Mesenchymal stem cell (in vitro differentiated cells and primary cell): ENCODE data around the gene NUP107.

Experiments
- DNase-seq: peaks from one replicate; pipeline ENCODE4 v3.0.0-alpha.2; 2013
- H2AFZ ChIP-seq: one replicate; pipeline ENCODE4 v1.6.1; 2013; ENCODE audit warnings: low read depth, mild to moderate bottlenecking, control low read depth, inconsistent platforms, low read length, moderate library complexity
- H2AK5ac ChIP-seq: 2 replicates; pipeline ENCODE4 v1.6.1; 2013; ENCODE audit warnings: low read length, moderate library complexity, mild to moderate bottlenecking, inconsistent platforms; ENCODE audit not compliant: severe bottlenecking
- H2BK120ac ChIP-seq: one replicate; pipeline ENCODE4 v1.6.1; 2013; ENCODE audit warnings: low read depth, mild to moderate bottlenecking, inconsistent platforms, low read length, moderate library complexity
- H2BK12ac ChIP-seq, 2 experiments: one replicate each; pipeline ENCODE4 v1.6.1; 2013; ENCODE audit warnings: inconsistent platforms in 2 of 2, low read length in 2 of 2, mild to moderate bottlenecking in 2 of 2, moderate library complexity in 2 of 2, control low read depth in 1 of 2
- H2BK15ac ChIP-seq: one replicate; pipeline ENCODE4 v1.6.1; 2013; ENCODE audit warnings: mild to moderate bottlenecking, low read depth, inconsistent platforms; ENCODE audit not compliant: poor library complexity, severe bottlenecking
- H2BK5ac ChIP-seq: 2 replicates; pipeline ENCODE4 v1.6.1; 2013; ENCODE audit warnings: low read depth, mild to moderate bottlenecking, low read length, control low read depth, inconsistent platforms; ENCODE audit not compliant: poor library complexity, severe bottlenecking
- H3K14ac ChIP-seq, 2 experiments: one replicate each; pipeline ENCODE4 v1.6.1; 2013; ENCODE audit warnings: inconsistent platforms in 2 of 2, low read length in 2 of 2, control low read depth in 1 of 2, mild to moderate bottlenecking in 1 of 2, moderate library complexity in 1 of 2
- H3K18ac ChIP-seq, 2 experiments: one replicate each; pipeline ENCODE4 v1.6.1; 2013; ENCODE audit warnings: inconsistent platforms in 2 of 2, low read length in 2 of 2, control low read depth in 1 of 2, low read depth in 1 of 2, mild to moderate bottlenecking in 1 of 2
- H3K23ac ChIP-seq, 2 experiments: one replicate each; pipeline ENCODE4 v1.6.1; 2013; ENCODE audit warnings: inconsistent platforms in 2 of 2, low read length in 2 of 2, mild to moderate bottlenecking in 2 of 2, moderate library complexity in 2 of 2, control low read depth in 1 of 2
- H3K27ac ChIP-seq: 2 replicates; pipeline ENCODE4 v1.5.1; 2013; ENCODE audit warnings: mild to moderate bottlenecking, moderate library complexity, low read length, control low read depth, inconsistent platforms; ENCODE audit not compliant: poor library complexity, severe bottlenecking
- H3K27me3 ChIP-seq, 2 experiments: 2 replicates each; pipeline versions ENCODE4 v1.6.1 to v1.7.0; 2013; ENCODE audit warnings: low read length in 2 of 2, mild to moderate bottlenecking in 2 of 2, moderate library complexity in 2 of 2, control low read depth in 1 of 2, inconsistent platforms in 1 of 2; ENCODE audit not compliant: control insufficient read depth in 1 of 2, insufficient read depth in 1 of 2
- H3K36me3 ChIP-seq, 2 experiments: 2 replicates each; pipeline versions ENCODE4 v1.6.1 to v1.7.0; 2013; ENCODE audit warnings: low read length in 2 of 2, control low read depth in 1 of 2, inconsistent platforms in 1 of 2, low read depth in 1 of 2, mild to moderate bottlenecking in 1 of 2; ENCODE audit not compliant: insufficient read depth in 2 of 2, control insufficient read depth in 1 of 2
- H3K4ac ChIP-seq, 2 experiments: one replicate each; pipeline ENCODE4 v1.6.1; 2013; ENCODE audit warnings: inconsistent platforms in 2 of 2, low read length in 2 of 2, mild to moderate bottlenecking in 2 of 2, moderate library complexity in 2 of 2, control low read depth in 1 of 2, low read depth in 1 of 2
- H3K4me1 ChIP-seq: 2 replicates; pipeline ENCODE4 v1.6.1; 2013; ENCODE audit warnings: low read depth, low read length, control low read depth; ENCODE audit not compliant: control insufficient read depth, insufficient read depth
- H3K4me2 ChIP-seq: 2 replicates; pipeline ENCODE4 v1.6.1; 2013; ENCODE audit warnings: low read length, mild to moderate bottlenecking, inconsistent platforms; ENCODE audit not compliant: poor library complexity, severe bottlenecking
- H3K4me3 ChIP-seq, 2 experiments: 2 replicates each; pipeline versions ENCODE4 v1.5.1 to v1.7.0; 2013; ENCODE audit warnings: low read length in 2 of 2, mild to moderate bottlenecking in 2 of 2, control low read depth in 1 of 2, low read depth in 1 of 2; ENCODE audit not compliant: insufficient read depth in 1 of 2
- H3K79me1 ChIP-seq: replicated peaks from 2 replicates; pipeline ENCODE4 v1.6.1; 2013; ENCODE audit warnings: mild to moderate bottlenecking, control low read depth, low read length, inconsistent platforms; ENCODE audit not compliant: poor library complexity, severe bottlenecking
- H3K9ac ChIP-seq: 2 replicates; pipeline ENCODE4 v1.7.0; 2013; ENCODE audit warnings: mild to moderate bottlenecking, low read length, moderate library complexity
- H3K9me3 ChIP-seq: 2 replicates; pipeline ENCODE4 v1.7.0; 2013; ENCODE audit warnings: mild to moderate bottlenecking, low read length; ENCODE audit not compliant: control insufficient read depth
- H4K8ac ChIP-seq: one replicate; pipeline ENCODE4 v1.6.1; 2013; ENCODE audit warnings: inconsistent platforms, mild to moderate bottlenecking, low read length, moderate library complexity
- H4K91ac ChIP-seq: one replicate; pipeline ENCODE4 v1.6.1; 2013; ENCODE audit warnings: mild to moderate bottlenecking, low read length, inconsistent platforms
- WGBS: methylation state at CpG from one replicate; pipeline ENCODE4 v1.1.7; 2013; ENCODE audit warnings: mixed read lengths; 5-methylcytosine and 5-hydroxymethylcytosine counted together

NUP107 gene

DNA sequence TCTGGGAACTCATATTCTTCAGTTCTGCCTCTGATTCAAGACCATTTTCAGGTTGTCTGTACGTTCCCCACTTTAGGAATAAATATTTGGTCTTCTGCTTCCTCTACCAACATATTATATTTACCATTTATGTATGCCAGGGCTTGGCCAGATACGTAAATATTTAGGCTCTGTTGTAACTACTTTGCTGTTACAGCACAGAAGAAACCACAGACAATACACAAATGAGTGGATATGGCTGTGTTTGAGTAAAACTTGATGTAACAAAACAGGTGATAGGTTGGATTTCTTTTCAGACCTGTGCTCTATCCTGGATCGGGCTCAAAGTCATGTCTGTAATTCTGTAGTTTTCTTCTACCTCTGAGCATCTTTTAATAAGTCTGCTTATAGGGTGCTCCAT is 38.6 kb upstream of the NUP107 start:
- H3K27ac ChIP-seq, result no peak overlapping the region
- H3K4me1 ChIP-seq, result no peaks in the 10 kb centered on the region
- no peak overlapping the region for H3K14ac ChIP-seq
- H4K8ac ChIP-seq, result no peak overlapping the region
- H4K91ac ChIP-seq, result no peak overlapping the region
- H2AK5ac ChIP-seq, result no peak overlapping the region
- no peak overlapping the region for H2AFZ ChIP-seq
- H3K4me3 ChIP-seq, result no peak overlapping the region
- H3K18ac ChIP-seq, result no peak overlapping the region
- H3K23ac ChIP-seq, result no peak overlapping the region
- H2BK5ac ChIP-seq, result no peak overlapping the region
- H2BK12ac ChIP-seq, result no peak overlapping the region
- H3K27me3 ChIP-seq, result no peaks in the 10 kb centered on the region
- H3K36me3 ChIP-seq, result peaks cover 15 to 55% of the 10 kb centered on the region in 2 experiments
- H2BK120ac ChIP-seq, result no peak overlapping the region
- WGBS, result 50% methylated on average over 1 of the region's 3 CpGs
- H3K9me3 ChIP-seq, result no peaks in the 10 kb centered on the region
- H3K79me1 ChIP-seq, result peaks cover 11% of the 10 kb centered on the region
- H3K4ac ChIP-seq, result no peak overlapping the region
- H3K4me2 ChIP-seq, result no peak overlapping the region
- no peak overlapping the region for H3K9ac ChIP-seq
- DNase-seq, result peak; percentile 71
- H2BK15ac ChIP-seq, result no peak overlapping the region

DNA sequence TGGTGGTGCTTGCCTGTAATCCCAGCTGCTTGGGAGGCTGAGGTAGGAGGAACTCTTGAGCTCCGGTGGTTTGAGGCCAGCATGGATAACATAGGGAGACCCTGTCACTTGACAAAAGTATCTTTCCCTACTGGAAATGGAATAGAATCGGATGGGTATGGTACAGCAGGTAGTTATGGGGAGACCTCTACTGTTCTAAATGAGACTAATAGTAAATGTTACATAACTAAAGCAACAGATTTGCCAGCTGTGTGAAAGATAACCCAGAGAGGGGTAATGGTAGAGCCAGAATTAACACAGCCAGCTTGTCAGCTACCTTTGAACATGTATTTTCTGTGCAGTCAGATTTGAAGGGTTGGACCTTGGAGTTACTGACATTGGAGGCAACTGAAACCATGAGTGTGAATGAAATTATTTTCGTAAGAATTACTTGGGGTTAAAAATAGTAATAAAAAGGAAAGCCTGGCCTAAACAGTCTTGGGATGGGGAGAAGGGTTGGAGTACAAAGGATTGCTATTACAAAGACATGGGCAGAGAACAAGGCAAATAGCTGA is 21.7 kb upstream of the NUP107 start:
- no peak overlapping the region for H2AFZ ChIP-seq
- H2BK12ac ChIP-seq, result no peak overlapping the region
- H3K4me1 ChIP-seq, result no peaks in the 10 kb centered on the region
- H2AK5ac ChIP-seq, result no peak overlapping the region
- no peak overlapping the region for H2BK5ac ChIP-seq
- H2BK15ac ChIP-seq, result no peak overlapping the region
- no peak overlapping the region for H2BK120ac ChIP-seq
- H3K9me3 ChIP-seq, result no peaks in the 10 kb centered on the region
- no peaks in the 10 kb centered on the region for H3K27me3 ChIP-seq
- no peak overlapping the region for H3K9ac ChIP-seq
- no peak overlapping the region for H3K23ac ChIP-seq
- peaks cover 4% of the 10 kb centered on the region for H3K79me1 ChIP-seq
- no peak overlapping the region for H3K4me2 ChIP-seq
- no peak overlapping the region for H3K14ac ChIP-seq
- no peak for DNase-seq
- no peak overlapping the region for H3K27ac ChIP-seq
- peaks cover 3 to 55% of the 10 kb centered on the region in 2 experiments for H3K36me3 ChIP-seq
- 91% methylated on average over 2 of the region's 3 CpGs for WGBS
- H4K8ac ChIP-seq, result no peak overlapping the region
- no peak overlapping the region for H3K4me3 ChIP-seq
- no peak overlapping the region for H3K18ac ChIP-seq
- H3K4ac ChIP-seq, result no peak overlapping the region
- no peak overlapping the region for H4K91ac ChIP-seq

DNA sequence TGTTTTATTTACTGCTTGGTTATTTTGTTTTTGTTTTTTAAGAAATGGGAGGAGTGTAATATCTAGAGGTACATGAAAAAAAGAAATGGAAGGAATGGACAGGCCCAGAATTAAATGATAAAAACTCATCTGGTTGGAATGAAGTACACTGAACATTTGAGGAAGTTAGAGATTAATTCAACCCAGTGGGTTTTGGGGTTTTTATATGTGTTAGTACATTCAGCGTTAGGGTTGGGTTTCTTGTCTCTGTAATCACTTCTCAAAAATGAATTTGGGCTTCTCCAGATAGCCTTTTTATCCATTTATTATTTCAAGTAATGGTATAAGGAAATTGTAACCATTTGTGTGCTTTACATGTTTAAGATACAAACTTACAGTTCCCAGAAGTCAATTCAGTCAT is 19.5 kb upstream of the NUP107 start:
- 100% methylated on average over 1 of the region's 1 CpG for WGBS

DNA sequence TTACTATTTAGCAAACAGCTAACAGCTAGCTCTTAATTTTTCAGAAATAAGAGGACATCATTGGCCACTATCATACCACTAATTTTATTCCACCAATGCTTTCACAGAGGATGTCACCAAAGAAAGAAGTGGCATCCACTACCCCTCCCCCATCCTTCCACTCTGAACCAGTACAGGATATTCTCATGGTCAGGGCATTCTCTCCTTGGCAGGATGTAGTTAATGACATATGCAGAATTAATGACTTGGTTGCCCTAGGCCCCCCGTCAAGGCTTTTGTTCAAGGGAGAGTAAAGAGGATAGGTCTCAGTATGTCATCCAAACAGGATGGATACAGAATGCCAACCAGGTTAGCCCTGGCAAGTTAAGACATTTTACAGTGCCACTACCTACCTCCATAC is 18.9 kb upstream of the NUP107 start:
- H3K27me3 ChIP-seq, result no peaks in the 10 kb centered on the region
- no peak overlapping the region for H2AFZ ChIP-seq
- no peak overlapping the region for H3K23ac ChIP-seq
- peaks cover 3 to 30% of the 10 kb centered on the region in 2 experiments for H3K36me3 ChIP-seq
- H2BK12ac ChIP-seq, result no peak overlapping the region
- peak overlapping the region; percentile 34 for H3K27ac ChIP-seq
- H3K14ac ChIP-seq, result no peak overlapping the region
- 44% methylated on average over 1 of the region's 1 CpG for WGBS
- H4K91ac ChIP-seq, result no peak overlapping the region
- peaks cover 1% of the 10 kb centered on the region for H3K79me1 ChIP-seq
- H3K9me3 ChIP-seq, result no peaks in the 10 kb centered on the region
- no peak overlapping the region for H3K4ac ChIP-seq
- H2BK120ac ChIP-seq, result no peak overlapping the region
- H3K4me3 ChIP-seq, result no peak overlapping the region
- no peak overlapping the region for H2BK15ac ChIP-seq
- no peak overlapping the region for H3K9ac ChIP-seq
- H4K8ac ChIP-seq, result no peak overlapping the region
- no peak overlapping the region for H2AK5ac ChIP-seq
- no peak overlapping the region for H2BK5ac ChIP-seq
- no peak overlapping the region for H3K18ac ChIP-seq
- no peak overlapping the region for H3K4me2 ChIP-seq
- no peak for DNase-seq
- H3K4me1 ChIP-seq, result no peaks in the 10 kb centered on the region

More for the DNA sequence above, 19.5 kb upstream of the NUP107 start:
- H3K9me3 ChIP-seq, result no peaks in the 10 kb centered on the region
- H2AFZ ChIP-seq, result no peak overlapping the region
- peaks cover 3 to 36% of the 10 kb centered on the region in 2 experiments for H3K36me3 ChIP-seq
- H3K9ac ChIP-seq, result no peak overlapping the region
- H2BK12ac ChIP-seq, result no peak overlapping the region
- no peak overlapping the region for H3K18ac ChIP-seq
- peaks cover 1% of the 10 kb centered on the region for H3K79me1 ChIP-seq
- H3K4me3 ChIP-seq, result no peak overlapping the region
- H2BK5ac ChIP-seq, result no peak overlapping the region
- H3K14ac ChIP-seq, result no peak overlapping the region
- no peaks in the 10 kb centered on the region for H3K4me1 ChIP-seq
- no peak overlapping the region for H3K4me2 ChIP-seq
- no peak overlapping the region for H4K8ac ChIP-seq
- no peak overlapping the region for H3K27ac ChIP-seq
- H3K4ac ChIP-seq, result no peak overlapping the region
- no peak overlapping the region for H2BK15ac ChIP-seq
- H4K91ac ChIP-seq, result no peak overlapping the region
- H2BK120ac ChIP-seq, result no peak overlapping the region
- H2AK5ac ChIP-seq, result no peak overlapping the region
- no peak overlapping the region for H3K23ac ChIP-seq
- no peak for DNase-seq
- no peaks in the 10 kb centered on the region for H3K27me3 ChIP-seq
